ENCODE results near the gene USP35.

USP35 gene

GRCh38 chr11:78201096-78201818 is 12.5 kb downstream of the USP35 start:
- Histone ChIP-seq H3K36me3 (ENCODE audit: control insufficient read depth in 1 of 2, insufficient read depth in 2 of 2, low read length in 2 of 2) (peaks cover 18 to 23% of the 10 kb centered on the region in 2 donors), H3K27ac (ENCODE audit: low read length) (no peak overlapping the region), H3K4me3 (ENCODE audit: low read depth in 1 of 2, low read length in 2 of 2) (no peak overlapping the region)

GRCh38 chr11:78202733-78203167 is 14.0 kb downstream of the USP35 start:
- Histone ChIP-seq H3K27me3 (ENCODE audit: low read depth, low read length) (no peaks in the 10 kb centered on the region), H3K27ac (ENCODE audit: low read length) (no peak overlapping the region), H3K36me3 (ENCODE audit: control insufficient read depth in 1 of 2, insufficient read depth in 2 of 2, low read length in 2 of 2) (peaks cover 20 to 23% of the 10 kb centered on the region in 2 donors), H3K4me3 (ENCODE audit: low read depth in 1 of 2, low read length in 2 of 2) (no peak overlapping the region), H3K9me3 (ENCODE audit: control insufficient read depth in 1 of 2, low read length in 2 of 2) (no peaks in the 10 kb centered on the region), H3K4me1 (ENCODE audit: control insufficient read depth in 1 of 2, insufficient read depth in 2 of 2, low read length in 2 of 2) (no peaks in the 10 kb centered on the region)

More at GRCh38 chr11:78201096-78201818, 12.5 kb downstream of the USP35 start:
- no peaks in the 10 kb centered on the region for H3K9me3 ChIP-seq (ENCODE audit: control insufficient read depth in 1 of 2, low read length in 2 of 2)
- H3K4me1 ChIP-seq (ENCODE audit: control insufficient read depth in 1 of 2, insufficient read depth in 2 of 2, low read length in 2 of 2), result no peaks in the 10 kb centered on the region
- H3K27me3 ChIP-seq (ENCODE audit: low read depth, low read length), result no peaks in the 10 kb centered on the region

GRCh38 chr11:78203184-78203583 is 14.5 kb downstream of the USP35 start:
- no peak overlapping the region for H3K4me3 ChIP-seq (ENCODE audit: low read depth in 1 of 2, low read length in 2 of 2)
- H3K27me3 ChIP-seq (ENCODE audit: low read depth, low read length), result no peaks in the 10 kb centered on the region
- no peak overlapping the region for H3K27ac ChIP-seq (ENCODE audit: low read length)
- no peaks in the 10 kb centered on the region for H3K9me3 ChIP-seq (ENCODE audit: control insufficient read depth in 1 of 2, low read length in 2 of 2)
- H3K36me3 ChIP-seq (ENCODE audit: control insufficient read depth in 1 of 2, insufficient read depth in 2 of 2, low read length in 2 of 2), result peaks cover 22 to 23% of the 10 kb centered on the region in 2 donors
- no peaks in the 10 kb centered on the region for H3K4me1 ChIP-seq (ENCODE audit: control insufficient read depth in 1 of 2, insufficient read depth in 2 of 2, low read length in 2 of 2)

DNA sequence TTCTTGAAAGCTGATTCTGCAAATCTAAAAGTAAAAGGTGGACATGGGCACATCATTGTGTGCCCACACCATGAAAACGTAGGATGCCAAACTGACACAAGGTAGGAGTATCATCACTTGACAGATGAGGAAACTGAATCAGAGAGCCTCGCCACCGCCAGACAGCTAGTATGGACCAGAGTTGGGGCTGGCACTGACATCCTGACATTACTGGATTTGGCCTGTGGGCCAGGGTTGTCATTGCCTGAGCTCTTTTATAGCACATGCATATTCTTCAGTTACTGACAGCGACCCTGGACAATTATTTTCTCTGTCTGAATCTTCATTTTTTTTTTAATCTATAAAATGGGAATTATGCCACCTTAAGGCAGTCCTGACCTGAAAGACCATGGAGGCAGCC is 16.5 kb downstream of the USP35 start:
- Histone ChIP-seq H3K4me3 (ENCODE audit: low read depth in 1 of 2, low read length in 2 of 2) (no peak overlapping the region), H3K9me3 (ENCODE audit: control insufficient read depth in 1 of 2, low read length in 2 of 2) (no peaks in the 10 kb centered on the region), H3K36me3 (ENCODE audit: control insufficient read depth in 1 of 2, insufficient read depth in 2 of 2, low read length in 2 of 2) (peaks cover 20 to 32% of the 10 kb centered on the region in 2 donors), H3K27ac (ENCODE audit: low read length) (no peak overlapping the region), H3K4me1 (ENCODE audit: control insufficient read depth in 1 of 2, insufficient read depth in 2 of 2, low read length in 2 of 2) (no peaks in the 10 kb centered on the region), H3K27me3 (ENCODE audit: low read depth, low read length) (no peaks in the 10 kb centered on the region)

DNA sequence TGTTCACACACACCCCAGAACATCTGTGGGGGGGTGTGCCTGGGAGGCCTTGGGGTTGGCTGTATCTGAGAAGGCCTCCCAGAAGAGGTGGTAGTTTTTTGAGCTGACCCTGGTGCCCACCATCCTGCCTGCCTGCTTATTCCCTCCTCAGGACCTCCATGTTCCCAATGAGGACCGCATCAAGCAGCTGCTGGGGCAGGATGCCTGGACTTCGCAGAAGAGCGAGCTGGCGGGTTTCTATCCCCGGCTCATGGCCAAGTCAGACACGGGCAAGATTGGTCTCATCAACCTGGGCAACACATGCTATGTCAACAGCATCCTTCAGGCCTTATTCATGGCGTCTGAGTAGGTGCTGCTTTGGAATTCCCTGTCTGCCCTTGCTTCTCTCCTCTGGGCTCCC is 17.0 kb downstream of the USP35 start:
- H3K36me3 ChIP-seq (ENCODE audit: control insufficient read depth in 1 of 2, insufficient read depth in 2 of 2, low read length in 2 of 2), result peaks cover 19 to 32% of the 10 kb centered on the region in 2 donors
- no peak overlapping the region for H3K4me3 ChIP-seq (ENCODE audit: low read depth in 1 of 2, low read length in 2 of 2)
- H3K27ac ChIP-seq (ENCODE audit: low read length), result no peak overlapping the region
- H3K9me3 ChIP-seq (ENCODE audit: control insufficient read depth in 1 of 2, low read length in 2 of 2), result no peaks in the 10 kb centered on the region
- no peaks in the 10 kb centered on the region for H3K4me1 ChIP-seq (ENCODE audit: control insufficient read depth in 1 of 2, insufficient read depth in 2 of 2, low read length in 2 of 2)
- H3K27me3 ChIP-seq (ENCODE audit: low read depth, low read length), result no peaks in the 10 kb centered on the region

DNA sequence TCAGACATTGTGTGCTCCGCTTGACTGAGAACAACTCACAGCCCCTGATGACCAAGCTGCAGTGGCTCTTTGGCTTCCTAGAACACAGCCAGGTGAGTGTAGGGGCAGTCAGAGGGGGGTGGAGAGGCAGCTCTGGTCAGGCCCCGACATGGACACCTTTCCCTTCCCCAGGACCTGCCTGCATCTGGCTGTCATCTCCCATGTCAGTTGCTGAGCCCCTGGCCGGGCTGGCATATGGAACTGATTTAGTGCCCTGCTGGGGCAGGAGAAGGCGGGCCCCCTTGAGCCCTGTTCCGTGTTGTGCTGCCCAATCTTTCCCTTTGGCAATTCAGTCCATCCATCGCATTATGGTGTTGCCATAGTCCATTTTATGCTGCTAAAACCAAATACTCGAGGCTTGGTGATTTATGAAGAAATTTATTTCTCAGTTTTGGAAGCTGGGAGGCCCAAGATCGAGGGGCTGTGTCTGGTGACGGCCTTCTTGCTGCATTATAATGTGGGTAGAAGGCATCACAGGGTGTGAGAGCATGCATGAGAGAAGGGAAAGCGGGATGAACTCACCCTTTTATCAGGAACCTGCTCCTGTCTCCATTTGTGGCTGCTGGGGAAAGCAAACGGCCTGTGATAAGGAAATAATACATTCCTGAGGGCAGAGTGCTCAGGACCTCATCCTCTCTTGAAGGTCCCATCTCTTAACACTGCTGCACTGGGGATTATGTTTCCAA is 19.0 kb downstream of the USP35 start:
- Histone ChIP-seq H3K4me3 (ENCODE audit: low read depth in 1 of 2, low read length in 2 of 2) (no peak overlapping the region), H3K9me3 (ENCODE audit: control insufficient read depth in 1 of 2, low read length in 2 of 2) (no peaks in the 10 kb centered on the region), H3K27me3 (ENCODE audit: low read depth, low read length) (no peaks in the 10 kb centered on the region), H3K27ac (ENCODE audit: low read length) (no peak overlapping the region), H3K4me1 (ENCODE audit: control insufficient read depth in 1 of 2, insufficient read depth in 2 of 2, low read length in 2 of 2) (no peaks in the 10 kb centered on the region), H3K36me3 (ENCODE audit: control insufficient read depth in 1 of 2, insufficient read depth in 2 of 2, low read length in 2 of 2) (peaks cover 16 to 32% of the 10 kb centered on the region in 2 donors)

DNA sequence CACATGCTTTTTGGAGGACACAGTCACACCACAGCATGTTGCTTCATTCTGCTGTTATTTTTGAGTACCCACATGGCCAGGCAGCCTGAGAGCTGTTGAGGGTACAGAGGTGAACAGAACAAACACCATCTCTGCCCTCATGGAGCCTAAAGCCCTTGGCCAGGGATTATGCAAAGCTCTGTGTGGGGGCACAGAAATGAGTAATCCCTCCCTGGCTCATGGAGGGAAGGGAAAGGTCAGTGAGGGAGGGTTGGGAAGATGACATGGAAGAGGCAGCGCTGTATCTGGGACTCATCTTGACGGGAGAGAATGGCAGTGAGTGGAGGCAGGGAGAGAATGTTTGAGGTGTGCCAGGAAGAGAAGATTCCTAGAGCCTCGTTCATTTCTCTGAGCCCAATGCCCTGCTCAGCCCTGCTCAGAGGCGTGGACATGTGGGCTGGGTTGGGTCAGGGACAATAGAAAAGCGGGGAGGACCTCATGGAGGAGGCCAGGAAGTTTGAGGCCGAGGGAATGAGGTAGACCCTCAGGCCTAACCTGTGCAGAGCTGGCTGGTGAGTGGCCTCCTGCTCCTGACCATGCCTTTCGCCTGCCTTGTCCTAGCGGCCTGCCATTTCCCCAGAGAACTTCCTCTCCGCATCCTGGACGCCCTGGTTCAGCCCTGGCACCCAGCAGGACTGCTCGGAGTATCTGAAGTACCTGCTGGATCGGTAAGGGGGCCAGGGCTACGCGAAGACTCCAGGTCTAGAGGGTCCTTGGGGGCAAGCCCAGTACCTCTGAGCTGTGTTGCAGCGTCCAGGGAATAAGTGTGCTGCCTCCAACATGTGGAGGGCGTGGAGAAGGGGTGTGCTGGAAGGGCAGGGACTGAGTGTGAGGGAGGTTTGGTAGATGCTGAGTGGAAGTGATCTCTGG is 19.8 kb downstream of the USP35 start:
- no peaks in the 10 kb centered on the region for H3K4me1 ChIP-seq (ENCODE audit: control insufficient read depth in 1 of 2, insufficient read depth in 2 of 2, low read length in 2 of 2)
- no peak overlapping the region for H3K27ac ChIP-seq (ENCODE audit: low read length)
- peaks cover 16 to 32% of the 10 kb centered on the region in 2 donors for H3K36me3 ChIP-seq (ENCODE audit: control insufficient read depth in 1 of 2, insufficient read depth in 2 of 2, low read length in 2 of 2)
- no peaks in the 10 kb centered on the region for H3K27me3 ChIP-seq (ENCODE audit: low read depth, low read length)
- no peak overlapping the region for H3K4me3 ChIP-seq (ENCODE audit: low read depth in 1 of 2, low read length in 2 of 2)
- no peaks in the 10 kb centered on the region for H3K9me3 ChIP-seq (ENCODE audit: control insufficient read depth in 1 of 2, low read length in 2 of 2)

- peaks cover 16 to 33% of the 10 kb centered on the region in 2 donors for H3K36me3 ChIP-seq (ENCODE audit: control insufficient read depth in 1 of 2, insufficient read depth in 2 of 2, low read length in 2 of 2)
These were observed 20.8 kb downstream of the USP35 start for GRCh38 chr11:78209478-78209877.

DNA sequence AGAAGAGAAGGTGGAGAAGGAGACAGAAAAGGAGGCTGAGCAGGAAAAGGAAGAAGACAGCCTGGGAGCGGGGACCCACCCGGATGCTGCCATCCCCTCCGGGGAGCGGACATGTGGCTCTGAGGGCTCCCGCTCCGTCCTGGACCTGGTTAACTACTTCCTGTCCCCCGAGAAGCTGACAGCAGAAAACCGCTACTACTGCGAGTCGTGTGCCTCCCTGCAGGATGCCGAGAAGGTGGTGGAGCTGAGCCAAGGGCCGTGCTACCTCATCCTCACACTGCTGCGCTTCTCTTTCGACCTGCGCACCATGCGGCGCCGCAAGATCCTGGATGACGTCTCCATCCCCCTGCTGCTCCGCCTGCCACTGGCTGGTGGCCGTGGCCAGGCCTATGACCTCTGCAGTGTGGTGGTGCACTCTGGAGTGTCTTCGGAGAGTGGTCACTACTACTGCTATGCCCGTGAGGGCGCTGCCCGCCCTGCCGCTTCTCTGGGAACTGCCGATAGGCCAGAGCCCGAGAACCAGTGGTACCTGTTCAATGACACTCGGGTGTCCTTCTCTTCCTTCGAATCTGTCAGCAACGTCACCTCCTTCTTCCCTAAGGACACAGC is 21.4 kb downstream of the USP35 start:
- Histone ChIP-seq H3K27ac (ENCODE audit: low read length) (no peak overlapping the region), H3K9me3 (ENCODE audit: control insufficient read depth in 1 of 2, low read length in 2 of 2) (no peaks in the 10 kb centered on the region), H3K4me1 (ENCODE audit: control insufficient read depth in 1 of 2, insufficient read depth in 2 of 2, low read length in 2 of 2) (no peaks in the 10 kb centered on the region), H3K27me3 (ENCODE audit: low read depth, low read length) (no peaks in the 10 kb centered on the region), H3K36me3 (ENCODE audit: control insufficient read depth in 1 of 2, insufficient read depth in 2 of 2, low read length in 2 of 2) (peaks cover 21 to 34% of the 10 kb centered on the region in 2 donors), H3K4me3 (ENCODE audit: low read depth in 1 of 2, low read length in 2 of 2) (no peak overlapping the region)

More at GRCh38 chr11:78209478-78209877, 20.8 kb downstream of the USP35 start:
- Histone ChIP-seq H3K27ac (ENCODE audit: low read length) (no peak overlapping the region), H3K4me1 (ENCODE audit: control insufficient read depth in 1 of 2, insufficient read depth in 2 of 2, low read length in 2 of 2) (no peaks in the 10 kb centered on the region), H3K27me3 (ENCODE audit: low read depth, low read length) (no peaks in the 10 kb centered on the region), H3K9me3 (ENCODE audit: control insufficient read depth in 1 of 2, low read length in 2 of 2) (no peaks in the 10 kb centered on the region), H3K4me3 (ENCODE audit: low read depth in 1 of 2, low read length in 2 of 2) (no peak overlapping the region)

GRCh38 chr11:78211565-78211964 is 22.8 kb downstream of the USP35 start:
- no peak overlapping the region for H3K4me3 ChIP-seq (ENCODE audit: low read depth in 1 of 2, low read length in 2 of 2)

More at GRCh38 chr11:78211565-78211964, 22.8 kb downstream of the USP35 start:
- Histone ChIP-seq H3K9me3 (ENCODE audit: control insufficient read depth in 1 of 2, low read length in 2 of 2) (no peaks in the 10 kb centered on the region), H3K27me3 (ENCODE audit: low read depth, low read length) (no peaks in the 10 kb centered on the region), H3K27ac (ENCODE audit: low read length) (no peak overlapping the region), H3K4me1 (ENCODE audit: control insufficient read depth in 1 of 2, insufficient read depth in 2 of 2, low read length in 2 of 2) (no peaks in the 10 kb centered on the region), H3K36me3 (ENCODE audit: control insufficient read depth in 1 of 2, insufficient read depth in 2 of 2, low read length in 2 of 2) (peaks cover 28 to 42% of the 10 kb centered on the region in 2 donors)
